ENCODE results near the gene CCNC.

- TF ChIP-seq CTCF (conservative IDR thresholded peaks at IDR 0.05; ENCODE audit: low read depth, low read length) = no peak
- TF ChIP-seq EZH2 (IDR thresholded peaks at IDR 0.05; ENCODE audit: borderline replicate concordance, low read depth, low read length, poor library complexity, severe bottlenecking) = no peak
Measured at GRCh38 chr6:99587792-99588191, 19.3 kb upstream of the CCNC start.

Data from A673 (cell line).